Kidney (tissue), 22 donors: ENCODE data around the gene ENKD1. TPM values are rescaled to one million over a fixed set of nuclear protein-coding genes. Genes with fewer than 3 reads are reported as not detected.
A peak's percentile ranks its signal among the peaks of the same experiment; 100 is the strongest.

Experiments used
- DNase-seq, 5 donors: peaks; one replicate each; pipeline ENCODE4 v3.0.0-alpha.2; 2013 to 2020
- FAIRE-seq: peaks from 2 replicates; lab custom pipeline; 2012; peaks lifted over from hg19 to GRCh38; lab: Jason Lieb, UNC
- H3K27ac ChIP-seq, 2 donors: one replicate each; pipeline ENCODE4 v1.7.0; 2013; ENCODE audit warnings: low read depth in 2 of 2, low read length in 2 of 2, inconsistent platforms in 1 of 2
- H3K27me3 ChIP-seq: one replicate; pipeline ENCODE4 v1.7.1; 2013; ENCODE audit warnings: low read length, inconsistent platforms; ENCODE audit not compliant: control insufficient read depth, insufficient read depth
- H3K36me3 ChIP-seq, 3 donors: one replicate each; pipeline versions ENCODE4 v1.7.0 to v1.7.1; 2013; ENCODE audit warnings: low read length in 3 of 3, control low read depth in 1 of 3, inconsistent platforms in 1 of 3; ENCODE audit not compliant: insufficient read depth in 3 of 3, control insufficient read depth in 2 of 3
- H3K4me1 ChIP-seq, 3 donors: one replicate each; pipeline versions ENCODE4 v1.7.0 to v1.7.1; 2013; ENCODE audit warnings: low read length in 3 of 3, inconsistent platforms in 1 of 3, low read depth in 1 of 3; ENCODE audit not compliant: control insufficient read depth in 2 of 3, insufficient read depth in 2 of 3
- H3K4me3 ChIP-seq, 3 donors: one replicate each; pipeline versions ENCODE4 v1.7.0 to v1.8.1; 2013; ENCODE audit warnings: low read length in 3 of 3, control low read depth in 1 of 3, inconsistent platforms in 1 of 3
- H3K9ac ChIP-seq, 3 donors: one replicate each; pipeline versions ENCODE4 v1.7.0 to v1.7.1; 2013; ENCODE audit warnings: low read length in 3 of 3, control low read depth in 1 of 3, inconsistent platforms in 1 of 3
- H3K9me3 ChIP-seq, 3 donors: one replicate each; pipeline versions ENCODE4 v1.7.0 to v1.7.1; 2013; ENCODE audit warnings: low read length in 3 of 3, control low read depth in 1 of 3, inconsistent platforms in 1 of 3; ENCODE audit not compliant: control insufficient read depth in 2 of 3, insufficient read depth in 1 of 3
- CTCF ChIP-seq: IDR thresholded peaks from 3 replicates; pipeline ENCODE4 v1.5.1; 2012; ENCODE audit warnings: mild to moderate bottlenecking, moderate library complexity, borderline replicate concordance; ENCODE audit not compliant: insufficient read depth; ENCODE audit errors: extremely low read depth
- intact Hi-C: fragments of 100-400 bp; cut with DNase I; formaldehyde crosslinking; loops from one replicate; pipeline ENCODE4 v1.11.1; 2022
- long read RNA-seq, 10 donors: library from polyadenylated mRNA in 1 of 10; unstranded in 1 of 10; transcript quantifications; one replicate each; pipeline ENCODE4 v2.0.0 and lab custom pipeline, GENCODE V29; 2021 to 2026
- polyA plus RNA-seq: library from polyadenylated mRNA; stranded (reverse); fragments of 350-450 nt; fragmentation: Illumina TruSeq; extraction: RNeasy Lipid Tissue Mini Kit (QIAGEN cat#74804); gene quantifications from one replicate; pipeline ENCODE4 v1.2.3, GENCODE V29; 2014; ENCODE audit warnings: low read depth, low replicate concordance; ENCODE audit not compliant: insufficient read depth
- total RNA-seq: library from RNA; stranded (reverse); fragmentation: NEBNext Ultra II Directional; extraction: Animal tissue kit (Norgen Biotek cat#: 25700); gene quantifications from one replicate; pipeline ENCODE4 v1.2.1, GENCODE V29; 2021
- donor health status: control.
- donor health status: control.
- donor health status: control.
- donor health status: control.
- donor health status: control.
- donor health status: DM: yes; HTN: yes; CAD: no.
- donor health status: Normal renal cell carcinoma (clear cell type).

The ENKD1 gene, protein sequence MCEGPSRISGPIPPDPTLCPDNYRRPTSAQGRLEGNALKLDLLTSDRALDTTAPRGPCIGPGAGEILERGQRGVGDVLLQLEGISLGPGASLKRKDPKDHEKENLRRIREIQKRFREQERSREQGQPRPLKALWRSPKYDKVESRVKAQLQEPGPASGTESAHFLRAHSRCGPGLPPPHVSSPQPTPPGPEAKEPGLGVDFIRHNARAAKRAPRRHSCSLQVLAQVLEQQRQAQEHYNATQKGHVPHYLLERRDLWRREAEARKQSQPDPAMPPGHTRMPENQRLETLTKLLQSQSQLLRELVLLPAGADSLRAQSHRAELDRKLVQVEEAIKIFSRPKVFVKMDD
- total RNA-seq (30.2 TPM), polyA plus RNA-seq (38.3 TPM)
- long read RNA-seq, donor 1, transcript ENKD1-201 (7 exons, 1,579 nt): major isoform, 5 of 6 reads
- long read RNA-seq, donor 1, partial matches to known transcripts: 0 of 6 reads
- long read RNA-seq, donor 1, other reads (novel, unspliced or antisense): 0 of 6 reads
- long read RNA-seq, donor 2, transcript ENKD1-201 (7 exons, 1,579 nt): major isoform, 6 of 9 reads
- long read RNA-seq, donor 2, partial matches to known transcripts: 0 of 9 reads
- long read RNA-seq, donor 2, other reads (novel, unspliced or antisense): 0 of 9 reads
- long read RNA-seq, donor 3, transcript ENKD1-205 (2 exons, 468 nt): minor isoform, 5 of 16 reads
- long read RNA-seq, donor 3, transcript ENKD1-201 (7 exons, 1,579 nt): major isoform, 9 of 16 reads
- long read RNA-seq, donor 3, partial matches to known transcripts: 0 of 16 reads
- long read RNA-seq, donor 3, other reads (novel, unspliced or antisense): 0 of 16 reads
- long read RNA-seq, donor 4, transcript ENKD1-201 (7 exons, 1,579 nt): major isoform, 5 of 5 reads
- long read RNA-seq, donor 4, partial matches to known transcripts: 0 of 5 reads
- long read RNA-seq, donor 4, other reads (novel, unspliced or antisense): 0 of 5 reads
- long read RNA-seq, donor 5, partial matches to known transcripts: 0 of 1 reads
- long read RNA-seq, donor 5, other reads (novel, unspliced or antisense): 0 of 1 reads
- long read RNA-seq, donor 6, transcript ENKD1-201 (7 exons, 1,579 nt): major isoform, 8 of 13 reads
- long read RNA-seq, donor 6, partial matches to known transcripts: 0 of 13 reads
- long read RNA-seq, donor 6, other reads (novel, unspliced or antisense): 0 of 13 reads
- long read RNA-seq, donor 7, transcript ENKD1-201 (7 exons, 1,579 nt): major isoform, 16 of 45 reads
- long read RNA-seq, donor 7, partial matches to known transcripts: 1 of 45 reads
- long read RNA-seq, donor 7, other reads (novel, unspliced or antisense): 27 of 45 reads
- long read RNA-seq, donor 8, transcript ENKD1-201 (7 exons, 1,579 nt): major isoform, 5 of 6 reads
- long read RNA-seq, donor 8, partial matches to known transcripts: 0 of 6 reads
- long read RNA-seq, donor 8, other reads (novel, unspliced or antisense): 0 of 6 reads
- long read RNA-seq, donor 9, partial matches to known transcripts: 0 of 3 reads
- long read RNA-seq, donor 9, other reads (novel, unspliced or antisense): 0 of 3 reads
- long read RNA-seq, donor 10, transcript ENKD1-201 (7 exons, 1,579 nt): major isoform, 6 of 25 reads
- long read RNA-seq, donor 10, partial matches to known transcripts: 18 of 25 reads
- long read RNA-seq, donor 10, other reads (novel, unspliced or antisense): 0 of 25 reads

GRCh38 chr16:67666559-67667452, at the start of gene ENKD1, which contains the start of gene C16orf86:
Gene ENKD1 (minus strand): TSS chr16:67666750. CDS start chr16:67666442, 308 bp downstream.
Gene C16orf86 (plus strand): TSS chr16:67666814. CDS start chr16:67666971, 157 bp downstream.
- no peak for TF ChIP-seq CTCF
- H3K36me3 ChIP-seq: peaks cover 0 to 3% (median 0%) of the 10 kb centered on the region in 3 donors
- H3K4me3 ChIP-seq: peak within 1 kb of the TSS; percentile 37 to 79 (median 77)
- intact Hi-C loops: no loop called here
- H3K9me3 ChIP-seq: no peaks in the 10 kb centered on the region
- H3K9ac ChIP-seq: peak within 1 kb of the TSS in 2 of 3 donors; percentile 69 to 78
- no peaks in the 10 kb centered on the region for H3K27me3 ChIP-seq
- H3K4me1 ChIP-seq: peaks cover 0 to 23% (median 11%) of the 10 kb centered on the region in 3 donors
- DNase-seq (peak; percentile 86 to 95 (median 93)), FAIRE-seq (no peak)
- H3K27ac ChIP-seq: peak within 1 kb of the TSS; percentile 86 to 92

DNA sequence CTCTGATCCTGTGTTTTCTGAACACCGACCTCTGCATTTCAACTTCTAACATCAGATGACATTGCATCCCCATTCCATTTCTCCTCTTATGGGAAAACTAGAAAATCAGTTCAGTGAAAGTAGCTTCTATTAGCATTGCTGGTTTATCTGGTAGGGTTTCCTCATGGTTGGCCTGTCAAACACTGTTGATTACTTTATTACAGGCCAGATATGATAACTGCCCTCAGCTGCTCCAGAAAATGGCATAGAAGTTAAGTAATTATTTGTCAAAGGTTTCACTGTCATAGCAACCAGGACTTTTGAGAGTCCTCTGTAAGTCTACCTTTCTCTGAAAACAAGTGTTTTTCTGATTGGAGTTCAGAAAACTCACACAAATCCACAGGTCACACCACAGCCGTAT, 49.5 kb upstream of the ENKD1 start:
- H3K9me3 ChIP-seq: no peaks in the 10 kb centered on the region
- no peak overlapping the region for H3K9ac ChIP-seq
- DNase-seq (no peak), FAIRE-seq (no peak)
- H3K27me3 ChIP-seq: no peaks in the 10 kb centered on the region
- peaks cover 0 to 15% (median 12%) of the 10 kb centered on the region in 3 donors for H3K4me1 ChIP-seq
- no peak overlapping the region for H3K27ac ChIP-seq
- no peak for TF ChIP-seq CTCF
- peaks cover 0 to 3% (median 0%) of the 10 kb centered on the region in 3 donors for H3K36me3 ChIP-seq
- intact Hi-C loops: no loop called here
- H3K4me3 ChIP-seq: no peak overlapping the region
